Panc1 (cell line): Measurements from ENCODE around the gene SLC35G2.

ENCODE experiments used
- POLR2AphosphoS5 ChIP-seq: IDR thresholded peaks from 2 replicates; pipeline ENCODE4 v1.6.1; 2012; ENCODE audit warnings: mild to moderate bottlenecking, low read depth, low read length, moderate library complexity
- TCF7L2 ChIP-seq: IDR thresholded peaks from 2 replicates; pipeline ENCODE4 v1.6.1; 2011; ENCODE audit warnings: mild to moderate bottlenecking, low read depth, low read length, inconsistent platforms
- TF ChIP-seq, protein P1 (sequence below): fragments of 450-650 bp; IDR thresholded peaks from 2 replicates; pipeline ENCODE4 v1.5.1; 2017; ENCODE audit warnings: mild to moderate bottlenecking
- TF ChIP-seq, protein P2 (sequence below), 2 experiments: IDR thresholded peaks; 2 replicates each; pipeline ENCODE4 v1.6.1; 2011 to 2012; ENCODE audit warnings: low read depth in 2 of 2, control low read depth in 1 of 2, low read length in 1 of 2, mild to moderate bottlenecking in 1 of 2, moderate library complexity in 1 of 2; ENCODE audit not compliant: insufficient read depth in 1 of 2

DNA sequence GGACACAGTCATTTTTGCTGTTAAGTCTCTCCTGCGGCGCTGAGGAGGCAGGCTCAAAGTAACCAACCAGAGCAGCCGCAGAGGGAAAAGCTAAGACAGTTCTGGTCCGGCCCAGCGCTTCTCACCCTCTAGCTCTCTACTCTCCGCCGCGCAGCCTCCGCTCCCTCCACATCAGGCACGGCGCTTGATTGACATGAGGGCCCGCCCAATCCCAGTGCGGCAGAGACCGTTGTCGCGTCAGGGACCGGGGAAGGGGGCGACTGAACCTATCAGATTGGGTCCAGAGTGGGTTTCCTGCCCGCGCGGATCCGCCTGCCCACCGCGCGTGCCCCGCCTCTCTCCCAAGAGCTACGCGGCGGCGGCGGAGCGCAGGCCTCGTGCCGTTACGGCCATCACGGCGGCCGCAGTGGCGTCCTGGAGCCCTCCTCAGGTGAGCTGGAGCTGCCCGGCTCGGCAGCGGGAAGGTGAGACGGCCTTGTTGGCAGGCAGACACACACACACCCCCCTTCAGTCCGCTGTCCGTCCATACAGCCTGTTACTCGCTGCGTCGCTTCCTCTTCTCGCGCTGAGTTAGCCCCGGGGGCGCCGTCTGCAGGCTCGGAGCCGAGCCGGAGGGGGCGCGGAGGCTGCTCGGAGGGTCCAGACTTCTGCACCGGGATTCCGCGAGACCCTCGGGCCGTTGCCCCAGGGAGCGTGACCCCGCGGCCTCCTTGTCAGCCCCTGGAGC lies 43.1 kb downstream of the SLC35G2 start, which contains the start of gene NCK1:
- TF ChIP-seq, protein P1, sequence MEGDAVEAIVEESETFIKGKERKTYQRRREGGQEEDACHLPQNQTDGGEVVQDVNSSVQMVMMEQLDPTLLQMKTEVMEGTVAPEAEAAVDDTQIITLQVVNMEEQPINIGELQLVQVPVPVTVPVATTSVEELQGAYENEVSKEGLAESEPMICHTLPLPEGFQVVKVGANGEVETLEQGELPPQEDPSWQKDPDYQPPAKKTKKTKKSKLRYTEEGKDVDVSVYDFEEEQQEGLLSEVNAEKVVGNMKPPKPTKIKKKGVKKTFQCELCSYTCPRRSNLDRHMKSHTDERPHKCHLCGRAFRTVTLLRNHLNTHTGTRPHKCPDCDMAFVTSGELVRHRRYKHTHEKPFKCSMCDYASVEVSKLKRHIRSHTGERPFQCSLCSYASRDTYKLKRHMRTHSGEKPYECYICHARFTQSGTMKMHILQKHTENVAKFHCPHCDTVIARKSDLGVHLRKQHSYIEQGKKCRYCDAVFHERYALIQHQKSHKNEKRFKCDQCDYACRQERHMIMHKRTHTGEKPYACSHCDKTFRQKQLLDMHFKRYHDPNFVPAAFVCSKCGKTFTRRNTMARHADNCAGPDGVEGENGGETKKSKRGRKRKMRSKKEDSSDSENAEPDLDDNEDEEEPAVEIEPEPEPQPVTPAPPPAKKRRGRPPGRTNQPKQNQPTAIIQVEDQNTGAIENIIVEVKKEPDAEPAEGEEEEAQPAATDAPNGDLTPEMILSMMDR: no peak; the same call in 1 of the 2 replicates
- TF ChIP-seq, protein P2, sequence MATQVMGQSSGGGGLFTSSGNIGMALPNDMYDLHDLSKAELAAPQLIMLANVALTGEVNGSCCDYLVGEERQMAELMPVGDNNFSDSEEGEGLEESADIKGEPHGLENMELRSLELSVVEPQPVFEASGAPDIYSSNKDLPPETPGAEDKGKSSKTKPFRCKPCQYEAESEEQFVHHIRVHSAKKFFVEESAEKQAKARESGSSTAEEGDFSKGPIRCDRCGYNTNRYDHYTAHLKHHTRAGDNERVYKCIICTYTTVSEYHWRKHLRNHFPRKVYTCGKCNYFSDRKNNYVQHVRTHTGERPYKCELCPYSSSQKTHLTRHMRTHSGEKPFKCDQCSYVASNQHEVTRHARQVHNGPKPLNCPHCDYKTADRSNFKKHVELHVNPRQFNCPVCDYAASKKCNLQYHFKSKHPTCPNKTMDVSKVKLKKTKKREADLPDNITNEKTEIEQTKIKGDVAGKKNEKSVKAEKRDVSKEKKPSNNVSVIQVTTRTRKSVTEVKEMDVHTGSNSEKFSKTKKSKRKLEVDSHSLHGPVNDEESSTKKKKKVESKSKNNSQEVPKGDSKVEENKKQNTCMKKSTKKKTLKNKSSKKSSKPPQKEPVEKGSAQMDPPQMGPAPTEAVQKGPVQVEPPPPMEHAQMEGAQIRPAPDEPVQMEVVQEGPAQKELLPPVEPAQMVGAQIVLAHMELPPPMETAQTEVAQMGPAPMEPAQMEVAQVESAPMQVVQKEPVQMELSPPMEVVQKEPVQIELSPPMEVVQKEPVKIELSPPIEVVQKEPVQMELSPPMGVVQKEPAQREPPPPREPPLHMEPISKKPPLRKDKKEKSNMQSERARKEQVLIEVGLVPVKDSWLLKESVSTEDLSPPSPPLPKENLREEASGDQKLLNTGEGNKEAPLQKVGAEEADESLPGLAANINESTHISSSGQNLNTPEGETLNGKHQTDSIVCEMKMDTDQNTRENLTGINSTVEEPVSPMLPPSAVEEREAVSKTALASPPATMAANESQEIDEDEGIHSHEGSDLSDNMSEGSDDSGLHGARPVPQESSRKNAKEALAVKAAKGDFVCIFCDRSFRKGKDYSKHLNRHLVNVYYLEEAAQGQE (IDR thresholded peaks at IDR 0.05; ENCODE audit: insufficient read depth in 1 of 2, low read depth in 2 of 2, low read length in 1 of 2): peak in 1 of 2 experiments; percentile 69; a peak in 1 of 4 replicates
- peak; percentile 93 for TF ChIP-seq POLR2AphosphoS5
- 0 out of 2 replicates have a peak, but pooled peaks have one; percentile 35 for TF ChIP-seq TCF7L2
